ENCODE data around the gene LYZL4.

Gene LYZL4

GRCh38 chr3:42421818-42422796 is 11.7 kb upstream of the LYZL4 start:
- no peak overlapping the region for H2AFZ ChIP-seq (ENCODE audit: low read depth, low read length)
- ATAC-seq (ENCODE audit: insufficient read depth, low read depth) (no peak), DNase-seq (no peak)
- H3K9ac ChIP-seq (ENCODE audit: low read depth, low read length): no peak overlapping the region
- no peaks in the 10 kb centered on the region for H3K36me3 ChIP-seq (ENCODE audit: insufficient read depth, low read length)
- H3K27me3 ChIP-seq (ENCODE audit: insufficient read depth, low read length, poor library complexity): peaks cover 5% of the 10 kb centered on the region
- no peaks in the 10 kb centered on the region for H3K79me2 ChIP-seq (ENCODE audit: insufficient read depth, low read length)
- H3K4me2 ChIP-seq (ENCODE audit: insufficient read depth, low read length): no peak overlapping the region
- H3K4me1 ChIP-seq (ENCODE audit: insufficient read depth, low read length): no peaks in the 10 kb centered on the region
- no peak overlapping the region for H3K4me3 ChIP-seq (ENCODE audit: low read depth in 1 of 2, low read length in 2 of 2)
- TF ChIP-seq CTCF (IDR thresholded peaks at IDR 0.05; ENCODE audit: borderline replicate concordance, extremely low read depth, low read length, poor library complexity, severe bottlenecking): no peak
- TF ChIP-seq EZH2 (IDR thresholded peaks at IDR 0.05; ENCODE audit: borderline replicate concordance, low read depth, low read length, severe bottlenecking): no peak
- H3K9me3 ChIP-seq (ENCODE audit: insufficient read depth, low read length, severe bottlenecking): no peaks in the 10 kb centered on the region
- no peaks in the 10 kb centered on the region for H4K20me1 ChIP-seq (ENCODE audit: insufficient read depth, low read length)
- no peak overlapping the region for H3K27ac ChIP-seq (ENCODE audit: low read length)

- Histone ChIP-seq H2AFZ (ENCODE audit: low read depth, low read length) (no peak overlapping the region), H3K27me3 (ENCODE audit: insufficient read depth, low read length, poor library complexity) (peaks cover 5% of the 10 kb centered on the region), H3K9me3 (ENCODE audit: insufficient read depth, low read length, severe bottlenecking) (no peaks in the 10 kb centered on the region), H4K20me1 (ENCODE audit: insufficient read depth, low read length) (no peaks in the 10 kb centered on the region), H3K79me2 (ENCODE audit: insufficient read depth, low read length) (no peaks in the 10 kb centered on the region), H3K27ac (ENCODE audit: low read length) (no peak overlapping the region), H3K36me3 (ENCODE audit: insufficient read depth, low read length) (no peaks in the 10 kb centered on the region), H3K4me2 (ENCODE audit: insufficient read depth, low read length) (no peak overlapping the region), H3K4me3 (ENCODE audit: low read depth in 1 of 2, low read length in 2 of 2) (no peak overlapping the region), H3K4me1 (ENCODE audit: insufficient read depth, low read length) (no peaks in the 10 kb centered on the region), H3K9ac (ENCODE audit: low read depth, low read length) (no peak overlapping the region)
- DNase-seq (no peak), ATAC-seq (ENCODE audit: insufficient read depth, low read depth) (no peak)
- no peak for TF ChIP-seq CTCF (IDR thresholded peaks at IDR 0.05; ENCODE audit: borderline replicate concordance, extremely low read depth, low read length, poor library complexity, severe bottlenecking)
- no peak for TF ChIP-seq EZH2 (IDR thresholded peaks at IDR 0.05; ENCODE audit: borderline replicate concordance, low read depth, low read length, severe bottlenecking)
Measured at GRCh38 chr3:42419563-42419962, 9.2 kb upstream of the LYZL4 start.

GRCh38 chr3:42412526-42413155 is 2.2 kb upstream of the LYZL4 start:
- H3K9ac ChIP-seq (ENCODE audit: low read depth, low read length): no peak overlapping the region

More at GRCh38 chr3:42412526-42413155, 2.2 kb upstream of the LYZL4 start:
- Histone ChIP-seq H3K36me3 (ENCODE audit: insufficient read depth, low read length) (no peaks in the 10 kb centered on the region), H3K9me3 (ENCODE audit: insufficient read depth, low read length, severe bottlenecking) (no peaks in the 10 kb centered on the region), H3K4me2 (ENCODE audit: insufficient read depth, low read length) (no peak overlapping the region), H3K27me3 (ENCODE audit: insufficient read depth, low read length, poor library complexity) (no peaks in the 10 kb centered on the region), H3K4me3 (ENCODE audit: low read depth in 1 of 2, low read length in 2 of 2) (no peak overlapping the region), H2AFZ (ENCODE audit: low read depth, low read length) (no peak overlapping the region), H3K27ac (ENCODE audit: low read length) (no peak overlapping the region), H3K79me2 (ENCODE audit: insufficient read depth, low read length) (no peaks in the 10 kb centered on the region), H3K4me1 (ENCODE audit: insufficient read depth, low read length) (no peaks in the 10 kb centered on the region), H4K20me1 (ENCODE audit: insufficient read depth, low read length) (no peaks in the 10 kb centered on the region)
- no peak for ATAC-seq (ENCODE audit: insufficient read depth, low read depth)
- TF ChIP-seq EZH2 (IDR thresholded peaks at IDR 0.05; ENCODE audit: borderline replicate concordance, low read depth, low read length, severe bottlenecking) (no peak), CTCF (IDR thresholded peaks at IDR 0.05; ENCODE audit: borderline replicate concordance, extremely low read depth, low read length, poor library complexity, severe bottlenecking) (no peak)
- no peak for DNase-seq

Measured in DND-41 (cell line).